GM19025 (cell line): Measurements from ENCODE around the gene RAB11FIP3.

Experiments
- ATAC-seq: cut with Tn5 transposase; IDR thresholded peaks from one replicate; pipeline ENCODE4 v1.9.1; 2021; ENCODE audit warnings: mild to moderate bottlenecking, low read depth, moderate library complexity; ENCODE audit not compliant: unreplicated experiment

The RAB11FIP3 gene

GRCh38 chr16:543301-544164 lies 118.1 kb downstream of the RAB11FIP3 start:
- ATAC-seq = no peak

DNA sequence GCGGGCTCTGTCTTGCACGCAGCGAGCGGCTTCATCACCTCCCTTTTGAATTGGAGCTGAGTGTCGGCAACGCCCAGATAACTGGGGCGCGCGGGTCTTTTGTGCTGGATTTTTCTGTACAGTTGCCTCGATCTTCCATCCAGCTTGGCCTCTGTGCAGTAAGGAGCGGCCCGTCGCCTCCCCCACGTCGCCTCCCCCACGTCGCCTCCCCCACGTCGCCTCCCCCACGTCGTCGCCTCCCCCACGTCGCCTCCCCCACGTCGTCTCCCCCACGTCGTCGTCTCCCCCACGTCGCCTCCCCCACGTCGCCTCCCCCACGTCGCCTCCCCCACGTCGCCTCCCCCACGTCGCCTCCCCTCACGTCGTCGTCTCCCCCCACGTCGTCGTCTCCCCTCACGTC lies 119.1 kb downstream of the RAB11FIP3 start:
- ATAC-seq = no peak

- ATAC-seq = no peak
These were observed 121.7 kb downstream of the RAB11FIP3 start for GRCh38 chr16:546909-547770.

DNA sequence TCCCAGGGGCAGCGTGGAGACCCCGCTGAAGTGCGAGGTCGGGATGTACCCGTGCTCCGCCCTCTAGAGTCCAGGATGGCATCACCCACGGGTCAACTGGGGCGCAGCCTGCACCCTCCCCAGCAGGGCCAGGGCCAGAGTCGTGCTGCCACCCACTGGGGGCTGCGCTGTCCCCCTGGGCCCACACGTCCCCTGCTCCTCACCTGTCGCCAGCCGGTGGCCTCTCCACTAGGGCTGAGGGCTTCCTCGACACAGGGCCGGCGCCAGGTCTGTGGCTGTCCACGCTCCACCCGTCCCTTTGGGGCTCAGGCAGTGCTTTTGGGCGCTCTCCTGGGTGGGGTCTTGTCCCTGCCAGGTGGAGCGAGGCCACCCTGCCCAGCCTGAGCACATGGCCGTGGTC lies 123.1 kb downstream of the RAB11FIP3 start:
- no peak for ATAC-seq

GRCh38 chr16:549544-550263 lies 124.3 kb downstream of the RAB11FIP3 start:
- no peak for ATAC-seq

- ATAC-seq = no peak
These were observed 125.8 kb downstream of the RAB11FIP3 start for GRCh38 chr16:551210-551609.

DNA sequence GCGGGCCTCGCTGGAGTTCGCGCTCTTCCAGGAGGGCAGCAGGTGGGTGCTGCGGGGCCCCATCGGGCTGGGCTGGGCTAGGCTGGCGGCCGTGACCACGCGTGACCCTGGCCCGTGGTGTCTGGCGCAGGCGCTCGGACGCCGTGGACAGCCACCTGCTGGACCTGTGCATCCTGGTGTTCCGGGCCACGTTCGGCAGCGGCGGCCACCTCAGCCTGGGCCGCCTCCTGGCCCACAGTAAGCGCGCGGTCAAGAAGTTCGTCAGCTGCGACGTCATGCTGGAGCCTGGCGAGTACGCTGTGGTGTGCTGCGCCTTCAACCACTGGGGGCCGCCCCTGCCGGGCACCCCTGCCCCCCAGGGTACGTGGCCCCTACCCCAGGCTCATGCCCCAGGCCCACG lies 126.7 kb downstream of the RAB11FIP3 start:
- no peak for ATAC-seq

DNA sequence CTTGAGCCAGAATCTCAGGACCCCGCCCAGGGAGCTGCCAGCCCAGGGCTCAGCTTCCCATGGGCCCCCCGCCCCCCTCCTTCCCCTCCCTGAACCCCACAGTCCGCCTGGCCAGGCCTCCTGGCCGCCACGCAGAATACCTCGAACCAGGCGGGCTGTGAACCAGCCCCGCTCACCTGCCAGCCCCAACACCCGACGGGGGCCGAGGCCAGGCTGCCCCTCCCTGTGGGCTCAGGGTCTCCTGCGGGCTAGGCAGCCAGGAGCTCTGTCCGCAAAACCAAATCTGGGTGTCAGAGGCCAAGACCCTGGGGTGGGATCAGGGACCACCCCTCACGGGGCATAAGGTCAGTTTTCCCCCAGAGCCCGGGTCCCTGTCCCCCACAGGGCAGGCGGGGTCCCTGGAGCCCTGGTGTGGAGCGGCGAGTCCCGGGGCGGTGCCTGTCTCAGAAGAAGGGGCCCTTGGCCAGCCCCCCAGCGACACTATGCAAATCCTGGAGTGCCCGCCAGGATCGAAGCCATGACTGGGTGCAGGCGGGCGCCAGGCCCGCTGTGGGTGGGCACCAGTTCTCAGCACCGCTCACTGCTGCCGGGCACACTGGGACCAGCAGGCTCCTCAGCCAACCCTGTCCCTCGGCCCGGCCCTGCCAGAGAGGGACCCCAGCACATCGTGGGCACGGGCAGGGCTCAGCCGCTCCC lies 128.3 kb downstream of the RAB11FIP3 start:
- no peak for ATAC-seq

DNA sequence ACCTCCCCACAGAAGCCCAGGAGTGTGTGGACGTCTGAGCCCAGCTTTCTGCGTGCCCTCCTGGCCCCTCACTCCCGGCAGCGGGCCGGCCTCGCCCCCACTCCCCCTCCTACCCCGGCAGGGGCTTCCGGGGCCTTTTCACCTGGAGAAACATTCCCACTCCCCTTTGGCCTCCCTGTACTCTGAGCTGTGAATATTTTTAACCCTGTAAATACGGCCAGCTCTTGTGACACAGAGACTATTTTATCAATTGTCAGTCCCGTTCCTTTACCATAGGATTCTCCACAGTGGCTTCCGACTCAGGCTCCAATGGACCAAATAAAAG lies 128.8 kb downstream of the RAB11FIP3 start:
- no peak for ATAC-seq

DNA sequence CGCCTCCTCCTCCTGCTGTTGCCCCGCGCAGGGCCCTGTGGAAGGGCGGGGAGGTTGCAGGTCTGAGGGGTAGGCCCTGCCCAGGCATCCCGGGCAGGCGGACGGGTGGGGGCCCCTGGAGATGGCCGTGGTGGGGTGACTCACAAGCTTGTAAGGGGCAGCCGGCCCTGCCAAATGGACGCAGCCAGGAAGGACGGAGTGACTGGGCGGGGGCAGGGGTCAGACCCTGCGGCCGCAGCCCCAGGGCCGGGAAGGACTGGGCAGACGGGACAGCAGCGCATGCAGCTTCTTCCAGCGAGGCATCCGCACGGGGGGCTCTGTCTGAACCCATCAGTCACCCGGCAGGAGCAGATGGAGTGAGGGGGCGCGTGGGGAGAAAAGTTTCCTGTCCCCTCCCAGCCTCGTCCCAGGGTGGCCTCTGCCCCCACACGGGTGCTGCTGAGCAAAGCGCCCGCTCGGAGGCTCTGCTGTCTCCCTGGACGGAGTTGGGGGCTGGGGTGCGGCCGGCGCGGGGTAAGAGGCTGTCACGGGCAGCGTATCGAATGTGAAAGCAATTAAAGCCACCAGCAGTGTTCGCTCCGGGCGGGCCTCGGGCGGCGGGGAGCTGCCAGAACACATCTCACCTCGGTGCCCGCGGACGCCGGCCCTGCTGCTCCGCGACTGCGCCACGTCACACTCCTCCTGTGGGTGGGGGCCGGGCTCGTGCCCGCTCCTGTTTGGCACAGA lies 129.4 kb downstream of the RAB11FIP3 start:
- no peak for ATAC-seq

DNA sequence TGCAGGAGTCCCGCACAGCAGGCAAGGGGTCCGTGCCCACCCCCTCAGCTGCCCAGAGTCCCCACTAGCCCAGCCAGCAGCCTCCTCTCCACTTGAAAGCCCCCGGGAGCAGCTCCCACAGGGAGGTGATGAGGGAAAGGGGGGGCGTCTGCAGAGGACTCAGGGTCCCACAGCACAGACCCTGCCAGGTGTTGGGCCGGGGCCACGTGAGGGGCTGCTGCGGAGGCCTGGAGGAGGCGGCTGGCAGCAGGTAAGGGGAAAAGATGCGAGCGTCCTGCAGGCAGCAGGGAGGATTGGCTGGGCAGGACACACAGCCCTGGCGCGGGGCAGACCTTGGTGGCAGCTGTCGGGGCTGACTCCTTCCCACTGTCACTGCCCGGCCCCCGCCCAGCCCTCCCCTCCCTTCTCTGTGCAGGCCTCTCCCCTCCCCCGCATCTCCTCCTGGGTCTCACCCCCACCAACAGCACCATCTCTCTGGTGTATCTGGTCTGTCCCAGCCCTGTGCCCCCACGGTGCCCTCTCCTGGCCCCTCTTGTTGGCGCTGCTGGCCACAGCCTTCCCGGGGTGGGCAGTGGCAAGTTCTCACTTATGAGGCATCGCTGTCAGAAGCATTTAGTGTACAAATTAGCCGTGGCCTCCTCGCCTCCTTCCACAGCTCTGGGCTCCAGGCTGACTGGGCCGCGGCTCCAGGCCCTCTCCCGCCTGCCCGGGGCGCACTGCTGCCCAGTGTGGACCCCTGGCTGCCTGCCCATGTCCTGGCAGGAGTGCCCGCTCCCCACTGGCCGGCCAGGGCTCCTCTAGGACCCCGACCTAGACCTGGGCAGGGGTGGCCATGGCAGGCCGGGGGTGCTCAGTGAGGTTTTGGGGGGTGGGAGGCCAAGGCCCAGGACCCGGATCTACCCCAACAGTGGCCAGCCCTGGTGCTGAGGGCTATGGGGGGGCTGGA lies 130.4 kb downstream of the RAB11FIP3 start:
- no peak for ATAC-seq

DNA sequence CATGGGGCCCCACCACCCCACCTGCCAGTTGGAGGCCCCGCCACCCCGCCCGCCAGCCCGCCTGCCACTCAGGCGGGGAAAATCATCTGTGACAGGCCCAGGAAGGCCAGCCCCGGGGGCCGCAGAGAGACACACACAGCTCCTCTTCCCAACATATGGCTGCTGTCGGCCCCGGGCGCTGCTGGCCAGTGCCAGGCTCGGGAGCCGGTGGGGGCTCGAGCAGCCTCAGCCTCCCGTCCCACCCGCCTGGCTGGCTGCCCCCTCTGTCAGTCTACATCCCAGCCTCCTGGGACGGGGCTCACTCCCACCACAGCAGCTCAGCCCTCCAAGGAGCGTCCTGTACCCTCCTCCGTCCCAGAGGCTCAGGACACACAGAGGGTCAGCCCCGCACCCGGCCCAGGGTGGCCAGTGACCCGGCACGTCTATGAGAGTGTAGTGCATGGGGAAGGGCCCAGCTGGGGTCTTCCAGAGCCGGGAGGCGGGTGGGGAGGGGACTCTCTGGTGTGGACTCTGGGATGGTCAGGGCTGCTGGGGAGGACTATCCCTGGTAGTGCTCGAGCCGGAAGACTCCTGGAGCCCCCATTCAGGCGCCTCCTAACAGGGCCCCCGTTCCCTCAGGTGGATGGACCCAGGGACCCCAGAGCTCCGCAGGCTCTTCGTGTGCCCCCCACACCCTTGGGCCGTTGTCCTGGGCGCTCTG lies 131.2 kb downstream of the RAB11FIP3 start:
- no peak for ATAC-seq

DNA sequence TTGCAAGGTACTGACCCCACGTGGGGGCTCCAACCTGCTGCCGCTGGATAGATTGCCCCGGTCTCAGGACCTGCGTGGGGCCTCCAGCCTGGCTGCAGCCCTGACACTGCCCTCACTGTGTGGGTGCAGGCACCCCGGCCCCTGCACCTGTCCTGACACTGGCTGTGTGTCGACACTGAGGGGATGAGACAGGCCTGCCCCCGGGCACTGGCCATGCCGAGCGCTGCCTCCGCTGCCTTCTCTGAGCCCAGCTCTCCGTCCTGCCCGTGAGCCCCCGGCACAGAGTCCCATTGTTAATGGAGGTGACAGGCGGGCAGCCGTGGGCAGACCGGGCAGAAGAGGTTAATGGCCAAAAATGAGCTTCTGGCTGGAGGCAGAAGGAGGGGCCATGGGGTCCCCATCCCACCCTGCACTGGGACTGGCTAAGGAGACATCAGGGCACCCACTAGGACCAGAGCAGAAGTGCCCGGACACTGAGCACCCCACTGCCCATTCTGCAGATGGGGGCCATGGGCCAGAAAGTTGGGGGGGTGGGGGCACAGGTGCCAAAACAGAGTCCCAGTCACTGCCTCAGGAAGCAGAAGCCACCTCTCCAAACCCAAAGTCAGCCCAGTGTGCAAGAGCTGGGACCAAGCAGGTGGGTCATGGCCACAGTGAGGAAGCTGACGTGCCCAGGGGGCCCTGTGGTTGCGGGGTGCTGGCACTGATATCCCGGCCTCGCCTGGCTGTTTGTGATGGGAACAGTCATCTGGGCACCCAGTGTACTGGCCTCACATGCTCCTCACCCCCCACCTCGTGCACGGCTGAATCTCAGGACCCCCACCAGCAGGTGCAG lies 132.2 kb downstream of the RAB11FIP3 start:
- no peak for ATAC-seq

- ATAC-seq = no peak
These were observed 133.0 kb downstream of the RAB11FIP3 start for GRCh38 chr16:558298-559020.

GRCh38 chr16:559021-559380 lies 133.6 kb downstream of the RAB11FIP3 start:
- no peak for ATAC-seq

DNA sequence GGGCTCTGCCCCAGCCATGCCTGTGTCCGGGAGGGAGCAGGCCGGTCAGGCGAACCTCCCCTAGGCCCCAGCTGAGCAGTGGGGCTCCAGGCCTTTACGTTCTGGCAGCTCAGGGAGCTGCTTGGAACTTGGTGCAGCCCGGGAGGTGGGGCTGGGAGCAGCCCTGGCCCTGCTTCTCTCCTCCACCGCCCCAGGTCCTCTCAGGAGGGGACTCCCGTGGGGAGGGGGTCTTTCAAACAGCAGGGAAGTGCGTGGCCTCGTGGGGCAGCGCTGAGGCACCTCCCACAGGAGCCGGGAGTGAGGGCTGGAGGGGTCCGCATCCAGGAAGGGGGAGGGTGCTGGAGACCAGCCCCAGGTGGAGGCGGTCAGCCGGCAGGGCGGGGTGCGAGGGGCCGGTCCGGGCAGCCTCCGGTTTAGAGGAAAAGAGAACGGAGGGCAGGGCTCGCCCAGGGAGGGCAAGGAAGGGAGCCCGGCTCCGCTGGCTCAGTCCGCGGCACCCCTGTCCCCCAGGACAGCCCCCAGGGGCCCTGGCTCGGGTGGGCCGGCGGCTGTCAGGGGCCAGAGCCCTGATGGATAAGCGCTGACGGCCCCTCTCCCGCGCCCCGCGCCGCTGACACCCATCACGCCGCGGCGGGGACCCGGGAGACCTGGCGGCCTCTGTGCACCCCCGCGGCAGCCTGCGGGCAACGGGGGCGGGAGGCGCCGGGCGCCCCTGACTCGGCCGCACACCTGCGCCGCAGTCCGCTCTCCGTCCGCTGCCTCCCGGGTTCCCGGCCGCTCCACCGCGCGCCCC lies 134.2 kb downstream of the RAB11FIP3 start:
- ATAC-seq = no peak
